NT2/D1 (cell line): ENCODE measurements around the gene TSPAN17.

Experiments
- DNase-seq: peaks from one replicate; pipeline ENCODE4 v3.0.0-alpha.2; 2011; ENCODE audit warnings: low read depth, low spot score
- H3K27me3 ChIP-seq: 2 replicates; pipeline ENCODE4 v1.6.0; 2011; ENCODE audit warnings: mild to moderate bottlenecking; ENCODE audit not compliant: insufficient read length, insufficient read depth
- H3K36me3 ChIP-seq: 2 replicates; pipeline ENCODE4 v1.6.1; 2011; ENCODE audit warnings: mild to moderate bottlenecking, low read length, mixed read lengths; ENCODE audit not compliant: insufficient read depth, insufficient read length
- H3K4me1 ChIP-seq: 2 replicates; pipeline ENCODE4 v1.5.1; 2011; ENCODE audit not compliant: insufficient read depth, insufficient read length
- H3K4me3 ChIP-seq: 2 replicates; pipeline ENCODE4 v1.5.1; 2011; ENCODE audit warnings: low read depth; ENCODE audit not compliant: insufficient read length
- H3K9ac ChIP-seq: 2 replicates; pipeline ENCODE4 v1.6.0; 2011; ENCODE audit warnings: low read depth; ENCODE audit not compliant: insufficient read length
- H3K9me3 ChIP-seq: 2 replicates; pipeline ENCODE4 v1.5.1; 2011; ENCODE audit warnings: mild to moderate bottlenecking, low read length; ENCODE audit not compliant: insufficient read depth
- SUZ12 ChIP-seq: IDR thresholded peaks from 2 replicates; pipeline ENCODE4 v1.6.1; 2011; ENCODE audit not compliant: insufficient read length, insufficient read depth; ENCODE audit errors: extremely low read depth
- YY1 ChIP-seq: IDR thresholded peaks from 2 replicates; pipeline ENCODE4 v1.6.1; 2011; ENCODE audit not compliant: insufficient read length, insufficient read depth
- ZNF274 ChIP-seq: IDR thresholded peaks from 2 replicates; pipeline ENCODE4 v1.6.1; 2011; ENCODE audit warnings: mild to moderate bottlenecking, low read depth, low read length

The TSPAN17 gene

DNA sequence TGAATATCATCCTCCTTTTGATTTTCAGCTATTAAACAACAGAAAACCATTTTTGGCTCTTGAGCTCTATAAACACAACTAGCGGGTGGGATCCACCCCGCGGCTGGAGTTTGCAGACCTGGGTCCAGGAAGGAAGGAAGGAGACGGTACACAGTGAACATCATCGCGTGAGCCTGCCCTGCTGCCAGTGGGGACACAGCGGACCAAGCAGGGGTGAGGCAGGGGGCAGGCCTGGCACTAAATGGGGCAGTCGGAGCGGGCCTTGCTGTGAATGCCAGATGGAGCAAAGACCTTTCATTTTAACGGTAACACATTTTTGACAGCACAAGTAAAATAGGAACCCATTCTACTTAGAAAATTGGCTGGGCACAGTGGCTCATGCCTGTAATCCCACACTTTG is 14.4 kb downstream of the TSPAN17 start:
- Histone ChIP-seq H3K27me3 (no peaks in the 10 kb centered on the region), H3K4me1 (peaks cover 7% of the 10 kb centered on the region), H3K4me3 (no peak overlapping the region), H3K36me3 (peaks cover 8% of the 10 kb centered on the region), H3K9ac (no peak overlapping the region), H3K9me3 (no peaks in the 10 kb centered on the region)
- DNase-seq = no peak
- TF ChIP-seq SUZ12 (no peak), YY1 (no peak), ZNF274 (no peak)

DNA sequence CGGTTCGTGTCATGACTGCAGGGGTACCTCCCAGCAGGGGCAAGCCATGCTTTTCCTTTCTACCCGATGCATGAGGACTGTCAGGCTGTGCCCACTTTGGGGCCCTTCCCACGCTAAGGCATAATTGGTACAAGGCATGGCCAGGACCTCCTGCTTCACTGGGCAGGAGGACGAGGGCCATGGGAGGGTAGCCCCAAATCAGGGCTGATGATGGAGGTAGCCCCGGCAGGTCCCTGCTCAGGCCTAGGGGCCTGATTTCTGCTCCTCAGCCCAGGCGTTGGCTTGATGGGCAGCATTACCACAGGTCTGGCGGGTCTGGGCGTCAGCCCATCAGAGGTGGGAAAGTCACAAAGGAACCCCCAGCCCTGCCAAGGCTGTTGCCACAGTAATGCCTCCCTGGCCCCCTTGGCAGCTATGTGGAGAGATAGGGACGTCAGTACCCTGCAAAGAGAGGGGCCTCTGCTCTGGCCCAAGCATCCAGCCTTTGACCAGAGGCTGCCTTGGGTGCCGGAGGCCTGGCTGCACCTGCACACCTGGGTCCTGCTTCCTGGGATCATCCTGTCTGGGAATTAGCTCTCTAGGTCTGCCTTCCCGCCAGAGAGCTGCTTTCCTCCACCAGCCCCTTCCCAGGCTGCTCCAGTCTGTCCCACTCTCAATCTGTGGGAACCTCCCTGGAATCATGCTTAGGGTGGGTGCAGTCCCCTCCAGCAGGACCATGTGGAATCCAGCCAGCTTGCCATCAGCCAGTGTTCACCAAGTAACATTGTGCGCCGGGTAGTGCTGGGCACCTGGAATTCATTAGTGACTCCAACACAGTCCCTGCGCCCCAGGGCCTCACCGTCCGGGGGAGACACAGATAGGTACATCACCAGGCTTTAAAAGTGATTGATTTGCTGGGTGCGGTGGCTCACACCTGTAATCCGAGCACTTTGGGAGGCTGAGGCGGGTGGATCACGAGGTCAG is 15.4 kb downstream of the TSPAN17 start:
- H3K4me3 ChIP-seq = no peak overlapping the region
- no peaks in the 10 kb centered on the region for H3K36me3 ChIP-seq
- H3K9me3 ChIP-seq = no peaks in the 10 kb centered on the region
- DNase-seq = no peak
- no peaks in the 10 kb centered on the region for H3K27me3 ChIP-seq
- no peak overlapping the region for H3K9ac ChIP-seq
- H3K4me1 ChIP-seq = peaks cover 7% of the 10 kb centered on the region
- TF ChIP-seq YY1 (no peak), SUZ12 (no peak), ZNF274 (no peak)

DNA sequence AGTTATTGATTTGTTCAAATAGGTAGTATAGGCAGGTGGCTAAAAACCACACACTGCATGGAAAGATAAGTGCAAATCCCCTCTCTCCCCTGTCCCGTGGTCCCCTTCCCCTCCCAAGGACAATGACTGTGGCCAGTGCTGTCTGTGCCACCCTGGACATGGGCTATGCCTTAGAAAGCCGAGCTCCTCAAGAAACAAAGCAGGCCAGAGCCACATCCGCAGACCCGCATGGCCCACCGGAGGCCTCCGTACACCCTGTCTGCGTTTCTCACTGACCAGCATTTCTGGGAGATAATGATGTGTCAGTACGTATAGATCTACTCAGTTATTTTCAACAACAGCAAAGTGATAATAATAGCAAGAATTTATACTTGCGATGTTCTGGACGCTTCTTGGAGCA is 16.3 kb downstream of the TSPAN17 start:
- no peaks in the 10 kb centered on the region for H3K36me3 ChIP-seq
- H3K9me3 ChIP-seq = no peaks in the 10 kb centered on the region
- peaks cover 5% of the 10 kb centered on the region for H3K4me1 ChIP-seq
- no peak overlapping the region for H3K4me3 ChIP-seq
- DNase-seq = no peak
- no peak overlapping the region for H3K9ac ChIP-seq
- no peak for TF ChIP-seq YY1
- TF ChIP-seq SUZ12 = no peak
- no peak for TF ChIP-seq ZNF274
- H3K27me3 ChIP-seq = no peaks in the 10 kb centered on the region

DNA sequence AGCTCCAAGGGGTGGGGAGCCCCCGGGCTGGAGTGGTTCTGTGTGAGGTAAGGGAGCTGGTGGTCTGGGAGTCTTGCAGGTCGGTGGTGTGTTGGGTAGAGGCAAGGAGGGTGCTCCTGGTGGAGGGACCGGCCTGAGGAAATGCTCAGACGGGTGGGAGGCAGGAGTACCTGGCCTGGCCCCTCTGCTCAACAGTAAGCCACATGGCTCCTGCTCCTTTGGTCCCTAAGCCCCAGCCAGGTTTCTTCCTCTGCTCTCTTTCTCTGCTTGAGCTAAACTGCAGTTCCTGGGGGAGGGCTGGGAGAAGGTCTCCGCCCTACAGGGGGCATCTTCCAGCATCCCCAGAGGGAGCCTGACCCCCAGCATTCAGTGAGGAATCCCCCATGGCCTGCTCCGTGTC is 17.2 kb downstream of the TSPAN17 start:
- no peak overlapping the region for H3K4me3 ChIP-seq
- H3K27me3 ChIP-seq = no peaks in the 10 kb centered on the region
- TF ChIP-seq SUZ12 (no peak), YY1 (no peak), ZNF274 (no peak)
- H3K4me1 ChIP-seq = peaks cover 5% of the 10 kb centered on the region
- H3K9ac ChIP-seq = no peak overlapping the region
- no peaks in the 10 kb centered on the region for H3K36me3 ChIP-seq
- no peak for DNase-seq
- H3K9me3 ChIP-seq = no peaks in the 10 kb centered on the region

DNA sequence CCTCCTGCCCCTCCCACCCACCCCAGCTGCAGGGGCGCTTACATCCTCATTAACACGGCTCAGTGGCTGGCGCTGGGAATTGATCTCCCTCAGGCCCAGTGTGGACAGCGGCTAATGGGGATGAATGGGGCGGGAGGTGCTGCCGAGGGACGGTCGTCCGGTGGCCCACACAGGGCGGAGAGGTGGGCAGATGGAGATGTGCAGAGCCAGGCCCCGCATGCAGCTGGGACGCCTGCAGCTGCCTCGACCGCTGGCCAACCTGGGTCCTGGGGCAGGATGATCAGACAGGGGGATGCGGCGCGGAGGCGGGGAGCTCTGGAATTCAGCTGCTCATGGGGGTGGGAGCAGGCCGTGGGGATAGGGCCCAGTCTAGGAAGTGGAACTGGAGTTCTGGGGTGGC is 17.6 kb downstream of the TSPAN17 start:
- H3K4me3 ChIP-seq = no peak overlapping the region
- H3K4me1 ChIP-seq = peaks cover 5% of the 10 kb centered on the region
- no peaks in the 10 kb centered on the region for H3K9me3 ChIP-seq
- H3K27me3 ChIP-seq = no peaks in the 10 kb centered on the region
- no peak for TF ChIP-seq ZNF274
- DNase-seq = no peak
- no peaks in the 10 kb centered on the region for H3K36me3 ChIP-seq
- H3K9ac ChIP-seq = no peak overlapping the region

DNA sequence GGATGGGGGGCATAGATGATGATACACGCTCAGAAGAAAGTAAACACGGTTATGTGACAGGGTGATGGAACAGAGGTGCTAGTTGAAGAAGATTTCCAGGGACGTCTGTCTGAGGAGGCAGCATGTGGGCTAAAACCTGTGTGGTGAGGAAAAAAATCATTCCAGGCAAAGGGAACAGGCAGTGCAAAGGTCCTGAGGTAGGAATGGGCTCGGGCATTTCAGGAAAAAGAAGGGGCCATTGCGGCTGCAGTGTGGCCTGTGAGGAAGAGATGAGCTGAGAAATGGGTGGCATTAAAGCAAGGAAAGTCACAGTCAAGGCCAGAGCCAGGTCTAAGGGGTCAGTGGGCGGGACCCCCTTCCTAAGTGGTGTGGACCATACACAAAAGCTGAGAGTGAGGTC is 18.2 kb downstream of the TSPAN17 start:
- no peaks in the 10 kb centered on the region for H3K36me3 ChIP-seq
- TF ChIP-seq YY1 = no peak
- no peak for TF ChIP-seq SUZ12
- TF ChIP-seq ZNF274 = no peak

DNA sequence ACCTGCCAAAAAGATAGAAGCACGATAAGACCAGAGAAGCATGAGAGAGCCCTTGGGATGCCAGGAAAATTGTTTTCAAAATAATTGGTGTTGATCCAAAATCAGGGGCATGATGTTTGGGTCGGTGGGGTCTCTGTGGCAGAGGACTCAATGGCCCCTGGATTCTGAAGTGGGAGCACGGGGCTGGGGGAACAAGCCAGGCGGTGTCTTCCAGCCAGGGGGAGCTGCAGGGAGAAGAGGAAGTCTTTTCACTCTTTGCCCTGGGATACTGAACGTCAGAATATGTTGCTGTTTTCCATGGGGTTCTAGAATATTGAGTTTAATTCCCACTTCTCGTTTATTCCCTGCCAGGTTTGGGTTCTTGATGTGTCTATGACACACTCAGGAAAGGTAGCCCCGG is 20.4 kb downstream of the TSPAN17 start:
- no peaks in the 10 kb centered on the region for H3K27me3 ChIP-seq
- no peak for TF ChIP-seq ZNF274
- TF ChIP-seq SUZ12 = no peak
- no peak for TF ChIP-seq YY1
- no peaks in the 10 kb centered on the region for H3K36me3 ChIP-seq
- no peak for DNase-seq
- H3K4me3 ChIP-seq = no peak overlapping the region
- no peak overlapping the region for H3K9ac ChIP-seq
- peaks cover 4% of the 10 kb centered on the region for H3K4me1 ChIP-seq
- H3K9me3 ChIP-seq = no peaks in the 10 kb centered on the region

More for the DNA sequence above, 18.2 kb downstream of the TSPAN17 start:
- Histone ChIP-seq H3K9ac (no peak overlapping the region), H3K9me3 (no peaks in the 10 kb centered on the region), H3K27me3 (no peaks in the 10 kb centered on the region), H3K4me3 (no peak overlapping the region), H3K4me1 (peaks cover 5% of the 10 kb centered on the region)
- no peak for DNase-seq

DNA sequence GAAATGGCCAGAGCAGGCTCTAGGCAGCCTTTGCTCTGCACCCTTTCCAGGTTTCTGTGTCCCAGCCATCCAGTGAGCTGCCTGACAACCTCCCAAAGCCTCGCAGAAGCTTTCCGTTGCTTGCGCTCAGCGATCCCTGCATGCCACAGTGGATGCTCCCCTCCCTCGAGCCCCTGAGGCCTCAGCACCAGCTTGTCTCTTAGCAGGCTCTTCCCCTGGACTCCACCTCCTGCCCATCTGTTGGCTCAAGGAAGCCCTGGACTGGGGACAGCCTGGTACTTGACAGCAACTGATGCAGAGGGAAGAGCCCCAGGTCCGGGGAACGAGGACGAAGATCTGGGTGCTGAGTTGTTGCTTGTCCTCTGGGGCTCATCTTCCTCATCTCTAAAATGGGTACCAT is 23.2 kb downstream of the TSPAN17 start:
- Histone ChIP-seq H3K36me3 (no peaks in the 10 kb centered on the region), H3K4me3 (no peak overlapping the region), H3K27me3 (no peaks in the 10 kb centered on the region), H3K9ac (no peak overlapping the region), H3K9me3 (no peaks in the 10 kb centered on the region), H3K4me1 (peaks cover 2% of the 10 kb centered on the region)
- no peak for DNase-seq
- TF ChIP-seq ZNF274 = no peak
- no peak for TF ChIP-seq SUZ12
